Endothelial cell of umbilical vein (primary cell): ENCODE measurements around the gene RPS6KA1. TPM values are rescaled to one million over a fixed set of nuclear protein-coding genes. Genes with fewer than 3 reads are reported as not detected.
"Not testable (repeated sequence)": the region's sequence is repeated elsewhere in the genome, so short reads cannot be mapped to it uniquely, and the experiment has no call there.

Source experiments
- BruUV-seq: library from RNA; stranded (reverse); fragments of 400-500 nt; replicated peaks from 2 replicates; lab custom pipeline; 2021; lab: Mats Ljungman, UMichigan
- CTCF ChIA-PET: fragments of 300-600, 350-600 bp; sonication (Branson Sonifier 250); formaldehyde crosslinking; loops from one replicate; lab custom pipeline; 2021; ENCODE audit warnings: antibody characterized with exemption, inconsistent platforms; lab: Charles Lee
- POLR2A ChIA-PET: fragments of 300-600, 350-600 bp; sonication (Branson Sonifier 250); formaldehyde crosslinking; loops from one replicate; lab custom pipeline; 2021; ENCODE audit warnings: antibody characterized with exemption, inconsistent platforms; lab: Charles Lee
- DNase-seq: peaks from one replicate; pipeline ENCODE4 v3.0.0-alpha.2; 2011; ENCODE audit warnings: low read depth, low spot score
- FAIRE-seq: peaks from 2 replicates; lab custom pipeline; 2011; peaks lifted over from hg19 to GRCh38; lab: Jason Lieb, UNC
- H2AFZ ChIP-seq: 2 replicates; pipeline ENCODE4 v1.6.0; 2012; ENCODE audit warnings: low read depth, low read length, control low read depth, inconsistent platforms
- H3K27ac ChIP-seq: 2 replicates; pipeline ENCODE4 v1.5.1; 2011; ENCODE audit warnings: low read depth, mild to moderate bottlenecking, control low read depth, low read length, moderate library complexity; ENCODE audit not compliant: insufficient read depth
- H3K27me3 ChIP-seq, 2 experiments: 2 replicates each; pipeline versions ENCODE4 v1.6.0 to v1.6.1; 2011; ENCODE audit warnings: low read length in 2 of 2, mixed read lengths in 1 of 2; ENCODE audit not compliant: control insufficient read depth in 2 of 2, insufficient read depth in 2 of 2
- H3K36me3 ChIP-seq, 2 experiments: 2 replicates in 1 of 2; 3 replicates in 1 of 2; pipeline ENCODE4 v1.5.1; 2011; ENCODE audit warnings: low read length in 2 of 2, mild to moderate bottlenecking in 1 of 2, moderate library complexity in 1 of 2; ENCODE audit not compliant: control insufficient read depth in 2 of 2, insufficient read depth in 2 of 2; ENCODE audit errors: extremely low read depth in 1 of 2
- H3K4me1 ChIP-seq: 3 replicates; pipeline ENCODE4 v1.5.1; 2011; ENCODE audit warnings: mild to moderate bottlenecking, low read length; ENCODE audit not compliant: control insufficient read depth, insufficient read depth; ENCODE audit errors: extremely low read depth
- H3K4me2 ChIP-seq: 2 replicates; pipeline ENCODE4 v1.6.1; 2011; ENCODE audit warnings: low read length, control low read depth, mixed read lengths; ENCODE audit not compliant: insufficient read depth
- H3K4me3 ChIP-seq, 3 experiments: fragments of 200-600 bp in 1 of 3; sonication (generic), shearing (Covaris generic) in 1 of 3; replicated peaks in 1 of 3; 2 replicates each; pipeline ENCODE4 v1.5.1; 2011 to 2016; ENCODE audit warnings: control low read depth in 3 of 3, low read length in 3 of 3, mild to moderate bottlenecking in 2 of 3, inconsistent platforms in 1 of 3, low read depth in 1 of 3, moderate library complexity in 1 of 3; ENCODE audit not compliant: insufficient read depth in 1 of 3
- H3K79me2 ChIP-seq: 2 replicates; pipeline ENCODE4 v1.6.0; 2012; ENCODE audit warnings: low read length, inconsistent platforms; ENCODE audit not compliant: control insufficient read depth, insufficient read depth
- H3K9ac ChIP-seq: replicated peaks from 2 replicates; pipeline ENCODE3; 2011; ENCODE audit warnings: low read length, control low read depth; ENCODE audit not compliant: insufficient read depth; ENCODE audit errors: extremely low read depth
- H3K9me1 ChIP-seq: replicated peaks from 3 replicates; pipeline ENCODE4 v1.6.0; 2011; ENCODE audit warnings: mild to moderate bottlenecking, low read length; ENCODE audit not compliant: control insufficient read depth, insufficient read depth; ENCODE audit errors: extremely low read depth
- H3K9me3 ChIP-seq: replicated peaks from 2 replicates; pipeline ENCODE4 v1.5.1; 2012; ENCODE audit warnings: low read length, inconsistent platforms; ENCODE audit not compliant: control insufficient read depth, insufficient read depth
- H4K20me1 ChIP-seq: replicated peaks from 2 replicates; pipeline ENCODE3; 2011; ENCODE audit warnings: mild to moderate bottlenecking, low read length; ENCODE audit not compliant: control insufficient read depth, insufficient read depth; ENCODE audit errors: extremely low read depth
- CTCF ChIP-seq, 2 donors: IDR thresholded peaks; 1 replicate in 1 of 2; 2 replicates in 1 of 2; pipeline ENCODE4 v1.5.1; 2011; ENCODE audit warnings: low read length in 2 of 2, mild to moderate bottlenecking in 2 of 2, moderate library complexity in 2 of 2, control low read depth in 1 of 2, inconsistent platforms in 1 of 2, low read depth in 1 of 2; ENCODE audit not compliant: insufficient read depth in 1 of 2; ENCODE audit errors: extremely low read depth in 1 of 2
- FOS ChIP-seq: IDR thresholded peaks from 2 replicates; pipeline ENCODE4 v1.6.1; 2011; ENCODE audit warnings: mild to moderate bottlenecking, low read length, moderate library complexity, borderline replicate concordance; ENCODE audit not compliant: insufficient read depth
- JUN ChIP-seq: IDR thresholded peaks from 2 replicates; pipeline ENCODE4 v1.6.1; 2011; ENCODE audit warnings: borderline replicate concordance, low read depth; ENCODE audit not compliant: insufficient read length, insufficient read depth
- MAX ChIP-seq: IDR thresholded peaks from 2 replicates; pipeline ENCODE4 v1.6.1; 2011; ENCODE audit not compliant: insufficient read depth, insufficient read length
- MYC ChIP-seq: IDR thresholded peaks from one replicate; pipeline ENCODE4 v1.6.1; 2011; ENCODE audit warnings: mild to moderate bottlenecking, low read depth, low read length
- POLR2A ChIP-seq: IDR thresholded peaks from 2 replicates; pipeline ENCODE4 v1.6.1; 2012; ENCODE audit warnings: low read depth, mild to moderate bottlenecking, control low read depth, low read length
- POLR2AphosphoS5 ChIP-seq: IDR thresholded peaks from 2 replicates; pipeline ENCODE4 v1.6.1; 2012; ENCODE audit warnings: low read depth, mild to moderate bottlenecking, control low read depth, low read length, moderate library complexity; ENCODE audit not compliant: insufficient read depth
- dilution Hi-C: fragments of 300-500 bp; cut with MboI; formaldehyde crosslinking; loops from one replicate; pipeline ENCODE4 v1.15.0; 2019; ENCODE audit warnings: low sequenced_read_pairs; ENCODE audit not compliant: extremely low pct_ligation_motif_present
- intact Hi-C: fragments of 100-400 bp; cut with micrococcal nuclease; formaldehyde crosslinking; loops from one replicate; pipeline ENCODE4 v1.10.0; 2022
- polyA plus RNA-seq, 4 experiments: library from polyadenylated mRNA; depleted of rRNA in 3 of 4; stranded (reverse) in 3 of 4; unstranded in 1 of 4; fragments of >200 nt; gene quantifications; 2 replicates each; pipeline versions ENCODE4 v1.2.1 to v1.2.3, GENCODE V29; 2011 to 2012; ENCODE audit warnings: missing spikeins in 1 of 4
- total RNA-seq: library from RNA; stranded (reverse); gene quantifications from 2 replicates; pipeline ENCODE4 v1.2.3, GENCODE V29; 2021

RPS6KA1 gene
- total and polyA plus RNA-seq, 2 donors (not counting 3 experiments of a cell fraction or from before 2014, with no cell fraction given) = 6.7 to 15.5 TPM

- POLR2A ChIA-PET = no interaction called here
- Histone ChIP-seq H3K9me1 (no peaks in the 10 kb centered on the region), H3K27ac (no peak overlapping the region), H3K9me3 (no peaks in the 10 kb centered on the region), H3K9ac (no peak overlapping the region), H3K4me3 (no peak overlapping the region), H3K4me1 (no peaks in the 10 kb centered on the region), H3K4me2 (no peak overlapping the region), H3K27me3 (peaks cover 0 to 5% of the 10 kb centered on the region in 2 experiments), H2AFZ (no peak overlapping the region), H3K79me2 (no peaks in the 10 kb centered on the region), H4K20me1 (no peaks in the 10 kb centered on the region), H3K36me3 (no peaks in the 10 kb centered on the region)
- FAIRE-seq = no peak
- intact Hi-C loops (no loop called here), dilution Hi-C loops (no loop called here)
- no TSS peak for BruUV-seq
- TF ChIP-seq CTCF (IDR thresholded peaks at IDR 0.05; ENCODE audit: extremely low read depth in 1 of 2, insufficient read depth in 1 of 2, low read depth in 1 of 2, low read length in 2 of 2) (peak in 1 of 2 donors; percentile 6), JUN (no peak), POLR2A (no peak), MYC (no peak), POLR2AphosphoS5 (no peak), FOS (no peak), MAX (no peak)
- no peak for DNase-seq
- CTCF ChIA-PET = interaction anchor here (0.6 to 2.6 kb wide), 6 partner anchors 9 to 345 kb away, joined by 3 to 10 read pairs (median 3); no protein-coding TSS in a partner anchor
These were observed 54.3 kb downstream of the RPS6KA1 start for GRCh38 chr1:26583646-26584485.

GRCh38 chr1:26584588-26584987 is 55.0 kb downstream of the RPS6KA1 start:
- H3K27me3 ChIP-seq, H3K36me3 ChIP-seq, H3K9me3 ChIP-seq, H3K9ac ChIP-seq, BruUV-seq, H3K27ac ChIP-seq, H3K4me1 ChIP-seq, intact Hi-C loops, dilution Hi-C loops, H2AFZ ChIP-seq, FAIRE-seq, H3K4me3 ChIP-seq, H4K20me1 ChIP-seq, H3K9me1 ChIP-seq, H3K79me2 ChIP-seq, POLR2A ChIA-PET, DNase-seq, H3K4me2 ChIP-seq: not testable (repeated sequence)
- CTCF ChIA-PET = interaction anchor here (0.6 to 2.6 kb wide), 5 partner anchors 10 to 344 kb away, joined by 3 to 10 read pairs (median 3); no protein-coding TSS in a partner anchor
